PC-9 (cell line): ENCODE data around the gene SBK3. TPM values are rescaled to one million over a fixed set of nuclear protein-coding genes. Genes with fewer than 3 reads are reported as not detected.

ENCODE experiments used
- BruUV-seq: library from RNA; stranded (reverse); fragments of 400-500 nt; replicated peaks from 2 replicates; lab custom pipeline; 2021; lab: Mats Ljungman, UMichigan
- CTCF ChIA-PET: fragments of 300-600 bp; sonication (Branson Sonifier 250); formaldehyde crosslinking; loops from one replicate; lab custom pipeline; 2022; ENCODE audit warnings: antibody characterized with exemption; lab: Charles Lee
- POLR2A ChIA-PET: fragments of 300-600 bp; sonication (Branson Sonifier 250); formaldehyde crosslinking; loops from one replicate; lab custom pipeline; 2022; ENCODE audit warnings: antibody characterized with exemption; ENCODE audit not compliant: unreplicated experiment; lab: Charles Lee
- DNase-seq, 2 experiments: peaks; one replicate each; pipeline versions ENCODE4 v3.0.0 to v3.0.0-alpha.2; 2015 to 2022; ENCODE audit warnings: mixed read lengths in 1 of 2
- H2AFZ ChIP-seq: fragments of 200-600 bp; sonication (generic); 2 replicates; pipeline ENCODE4 v1.8.1; 2017; ENCODE audit warnings: antibody characterized with exemption
- H3F3A ChIP-seq: fragments of 200-600 bp; sonication (generic); 2 replicates; pipeline ENCODE4 v1.8.1; 2017; ENCODE audit warnings: antibody characterized with exemption, mild to moderate bottlenecking, low read depth; ENCODE audit not compliant: insufficient read depth
- H3K27ac ChIP-seq: fragments of 200-600 bp; sonication (generic); 2 replicates; pipeline ENCODE4 v1.6.1; 2016; ENCODE audit warnings: mixed run types
- H3K27me3 ChIP-seq: fragments of 200-600 bp; sonication (generic); 2 replicates; pipeline ENCODE4 v1.6.1; 2016; ENCODE audit warnings: low read depth, mixed run types; ENCODE audit not compliant: insufficient read depth
- H3K36me3 ChIP-seq: fragments of 200-600 bp; sonication (generic); 2 replicates; pipeline ENCODE4 v1.6.1; 2016; ENCODE audit warnings: low read depth, mixed run types
- H3K4me1 ChIP-seq: fragments of 200-600 bp; sonication (generic); replicated peaks from 2 replicates; pipeline ENCODE4 v1.6.1; 2016; ENCODE audit warnings: mixed run types; ENCODE audit not compliant: insufficient read depth
- H3K4me2 ChIP-seq: fragments of 200-600 bp; sonication (generic); 2 replicates; pipeline ENCODE4 v1.6.1; 2017; ENCODE audit warnings: mixed run types
- H3K4me3 ChIP-seq: fragments of 200-600 bp; sonication (generic); 2 replicates; pipeline ENCODE4 v1.6.1; 2016; ENCODE audit warnings: mixed run types
- H3K79me2 ChIP-seq: fragments of 200-600 bp; sonication (generic); 2 replicates; pipeline ENCODE4 v1.6.1; 2017; ENCODE audit warnings: low read depth, mixed run types
- H3K9me2 ChIP-seq: fragments of 200-600 bp; sonication (generic); 2 replicates; pipeline ENCODE4 v1.8.1; 2017; ENCODE audit warnings: mild to moderate bottlenecking; ENCODE audit not compliant: insufficient read depth
- H3K9me3 ChIP-seq: fragments of 200-600 bp; sonication (generic); 2 replicates; pipeline ENCODE4 v1.8.1; 2016; ENCODE audit warnings: low read depth; ENCODE audit not compliant: insufficient read depth
- H4K20me1 ChIP-seq: fragments of 200-600 bp; sonication (generic); 2 replicates; pipeline ENCODE4 v1.8.1; 2017; ENCODE audit not compliant: insufficient read depth
- CTCF ChIP-seq: fragments of 200-600 bp; sonication (generic); conservative IDR thresholded peaks from 2 replicates; pipeline ENCODE4 v1.6.1; 2017; ENCODE audit warnings: mixed run types, antibody characterized with exemption, mild to moderate bottlenecking, moderate library complexity
- EZH2 ChIP-seq: fragments of 200-600 bp; sonication (generic); IDR thresholded peaks from 2 replicates; pipeline ENCODE4 v1.8.0; 2017; ENCODE audit warnings: antibody characterized with exemption, low read depth
- intact Hi-C: fragments of 100-400 bp; cut with micrococcal nuclease; formaldehyde crosslinking; loops from one replicate; pipeline ENCODE4 v1.10.0; 2022; ENCODE audit not compliant: unreplicated experiment
- total RNA-seq: library from RNA; stranded (reverse); gene quantifications from 2 replicates; pipeline ENCODE4 v1.2.3, GENCODE V29; 2021

The SBK3 gene
- total RNA-seq, 1 experiment from 2014 or later: 41.4 TPM

GRCh38 chr19:55520691-55521292 lies 24.6 kb downstream of the SBK3 start:
- no peak for DNase-seq
- Histone ChIP-seq H3K4me2 (no peak overlapping the region), H3K9me2 (no peaks in the 10 kb centered on the region), H3K4me1 (peaks cover under 1% of the 10 kb centered on the region; the same call in 1 of the 2 replicates), H3K36me3 (no peaks in the 10 kb centered on the region), H2AFZ (no peak overlapping the region), H3K27ac (no peak overlapping the region), H3K4me3 (no peak overlapping the region), H3K79me2 (no peaks in the 10 kb centered on the region), H3K27me3 (no peaks in the 10 kb centered on the region), H4K20me1 (no peaks in the 10 kb centered on the region), H3K9me3 (no peaks in the 10 kb centered on the region), H3F3A (peaks cover 17% of the 10 kb centered on the region)
- BruUV-seq: no TSS peak
- TF ChIP-seq EZH2 (no peak), CTCF (no peak)
- ChIA-PET POLR2A (no interaction called here), CTCF (interaction anchor here (0.6 kb wide), 1 partner anchor 14 kb away, joined by 15 read pairs; no protein-coding TSS in a partner anchor)
- intact Hi-C loops: no loop called here

GRCh38 chr19:55519451-55520311 lies 25.7 kb downstream of the SBK3 start:
- POLR2A ChIA-PET: interaction anchor here (0.6 kb wide), 3 partner anchors 66 to 449 kb away, joined by 3 to 8 read pairs (median 4); partner anchors contain the start of gene ZNF784

More at GRCh38 chr19:55519451-55520311, 25.7 kb downstream of the SBK3 start:
- no peaks in the 10 kb centered on the region for H3K79me2 ChIP-seq
- TSS peak; percentile 19 for BruUV-seq
- H3K4me1 ChIP-seq: no peaks in the 10 kb centered on the region
- no peaks in the 10 kb centered on the region for H3K9me3 ChIP-seq
- no peaks in the 10 kb centered on the region for H4K20me1 ChIP-seq
- H3K4me3 ChIP-seq: no peak overlapping the region
- H3K27me3 ChIP-seq: peaks cover 3% of the 10 kb centered on the region; the same call in 1 of the 2 replicates
- TF ChIP-seq EZH2 (no peak), CTCF (no peak)
- DNase-seq: peak in 1 of 2 experiments; percentile 84
- H3F3A ChIP-seq: peaks cover 17% of the 10 kb centered on the region
- no peaks in the 10 kb centered on the region for H3K9me2 ChIP-seq
- intact Hi-C loops: no loop called here
- H2AFZ ChIP-seq: no peak overlapping the region
- H3K27ac ChIP-seq: no peak overlapping the region
- H3K4me2 ChIP-seq: no peak overlapping the region
- no peaks in the 10 kb centered on the region for H3K36me3 ChIP-seq
- CTCF ChIA-PET: interaction anchor here (0.6 kb wide), 2 partner anchors 12 to 146 kb away, joined by 3 to 15 read pairs; no protein-coding TSS in a partner anchor
